GM23248 (cell line): Measurements from ENCODE around the gene TCF12. TPM values are rescaled to one million over a fixed set of nuclear protein-coding genes. Genes with fewer than 3 reads are reported as not detected.

Experiments used
- DNase-seq: peaks from one replicate; pipeline ENCODE4 v3.0.0-alpha.2; 2015
- H2AFZ ChIP-seq: fragments of 200-600 bp; sonication (generic); 2 replicates; pipeline ENCODE4 v1.6.1; 2016; ENCODE audit warnings: antibody characterized with exemption
- H3F3A ChIP-seq: fragments of 200-600 bp; sonication (generic); 2 replicates; pipeline ENCODE4 v1.6.1; 2016; ENCODE audit warnings: mild to moderate bottlenecking, antibody characterized with exemption, mixed run types; ENCODE audit not compliant: insufficient read depth
- H3K27ac ChIP-seq: fragments of 200-600 bp; sonication (generic); 2 replicates; pipeline ENCODE4 v1.5.1; 2016; ENCODE audit warnings: mild to moderate bottlenecking
- H3K27me3 ChIP-seq: fragments of 200-600 bp; sonication (generic); replicated peaks from 2 replicates; pipeline ENCODE4 v1.6.1; 2016; ENCODE audit warnings: mild to moderate bottlenecking; ENCODE audit not compliant: insufficient read depth
- H3K36me3 ChIP-seq: fragments of 200-600 bp; sonication (generic); 2 replicates; pipeline ENCODE4 v1.6.1; 2016; ENCODE audit warnings: low read depth, mild to moderate bottlenecking
- H3K4me1 ChIP-seq: fragments of 200-600 bp; sonication (generic); 2 replicates; pipeline ENCODE4 v1.6.1; 2016; ENCODE audit warnings: mild to moderate bottlenecking; ENCODE audit not compliant: insufficient read depth
- H3K4me2 ChIP-seq: fragments of 200-600 bp; sonication (generic); one replicate; pipeline ENCODE4 v1.6.1; 2016; ENCODE audit warnings: mild to moderate bottlenecking; ENCODE audit not compliant: unreplicated experiment
- H3K4me3 ChIP-seq: fragments of 200-600 bp; sonication (generic); 2 replicates; pipeline ENCODE4 v1.5.1; 2016; ENCODE audit warnings: mild to moderate bottlenecking
- H3K79me2 ChIP-seq: fragments of 200-600 bp; sonication (generic); 2 replicates; pipeline ENCODE4 v1.6.1; 2016; ENCODE audit warnings: mild to moderate bottlenecking; ENCODE audit not compliant: insufficient read depth
- H3K9ac ChIP-seq: fragments of 200-600 bp; sonication (generic); 2 replicates; pipeline ENCODE4 v1.6.1; 2016; ENCODE audit warnings: mild to moderate bottlenecking
- H3K9me2 ChIP-seq: fragments of 200-600 bp; sonication (generic); 2 replicates; pipeline ENCODE4 v1.6.1; 2016; ENCODE audit warnings: mixed run types, mild to moderate bottlenecking, moderate library complexity; ENCODE audit not compliant: insufficient read depth
- H3K9me3 ChIP-seq: fragments of 200-600 bp; sonication (generic); one replicate; pipeline ENCODE4 v1.6.1; 2017; ENCODE audit warnings: low read depth
- H4K20me1 ChIP-seq: fragments of 200-600 bp; sonication (generic); 2 replicates; pipeline ENCODE4 v1.6.0; 2016; ENCODE audit not compliant: insufficient read depth
- EZH2 ChIP-seq: fragments of 200-600 bp; sonication (generic); IDR thresholded peaks from 2 replicates; pipeline ENCODE4 v1.6.1; 2018; ENCODE audit warnings: antibody characterized with exemption, mild to moderate bottlenecking; ENCODE audit not compliant: insufficient read depth, poor library complexity, severe bottlenecking
- EZH2phosphoT487 ChIP-seq: fragments of 200-600 bp; sonication (generic); IDR thresholded peaks from 2 replicates; pipeline ENCODE4 v1.6.1; 2018; ENCODE audit warnings: antibody characterized with exemption, moderate library complexity, mild to moderate bottlenecking, low read depth; ENCODE audit not compliant: insufficient read depth
- WGBS, 2 experiments: methylation state at CpG; one replicate each; pipeline ENCODE4 v1.1.6; 2015 to 2017; ENCODE audit warnings: low lambda C conversion rate in 2 of 2, low coverage in 1 of 2; ENCODE audit errors: missing lambda C conversion rate in 2 of 2; 5-methylcytosine and 5-hydroxymethylcytosine counted together
- in situ Hi-C: fragments of 300-500 bp; cut with MboI; formaldehyde crosslinking; loops from 2 replicates; pipeline ENCODE4 v1.15.0; 2020
- polyA plus RNA-seq: library from polyadenylated mRNA; unstranded; fragments of >200 nt; fragmentation: Nextera tagmentation; extraction: Ambion mirVana; gene quantifications from 2 replicates; pipeline ENCODE4 v1.2.1, GENCODE V29; 2016
- total RNA-seq: library from RNA; depleted of rRNA; stranded (reverse); fragments of >200 nt; shearing (Covaris generic); gene quantifications from 2 replicates; pipeline ENCODE4 v1.2.3, GENCODE V29; 2014

The TCF12 gene
- total and polyA plus RNA-seq, 2 experiments from 2014 or later = 53.6 to 58.6 TPM

- H3K9me3 ChIP-seq = no peaks in the 10 kb centered on the region
- H3K27ac ChIP-seq = no peak overlapping the region
- H3F3A ChIP-seq = no peaks in the 10 kb centered on the region
- no peaks in the 10 kb centered on the region for H4K20me1 ChIP-seq
- no peak overlapping the region for H2AFZ ChIP-seq
- no peak overlapping the region for H3K4me3 ChIP-seq
- DNase-seq = no peak
- WGBS, 2 experiments = 73 to 75% methylated on average over 6 of the region's 6 CpGs
- TF ChIP-seq EZH2phosphoT487 (no peak), EZH2 (no peak)
- no peak overlapping the region for H3K9ac ChIP-seq
- H3K36me3 ChIP-seq = peaks cover 26% of the 10 kb centered on the region
- no peak overlapping the region for H3K4me2 ChIP-seq
- no peaks in the 10 kb centered on the region for H3K27me3 ChIP-seq
- in situ Hi-C loops = no loop called here
- peaks cover 14% of the 10 kb centered on the region for H3K4me1 ChIP-seq
- peaks cover 15% of the 10 kb centered on the region; the same call in 1 of the 2 replicates for H3K79me2 ChIP-seq
- H3K9me2 ChIP-seq = no peaks in the 10 kb centered on the region
These were observed 341.2 kb downstream of the TCF12 start for GRCh38 chr15:57259568-57260040.

DNA sequence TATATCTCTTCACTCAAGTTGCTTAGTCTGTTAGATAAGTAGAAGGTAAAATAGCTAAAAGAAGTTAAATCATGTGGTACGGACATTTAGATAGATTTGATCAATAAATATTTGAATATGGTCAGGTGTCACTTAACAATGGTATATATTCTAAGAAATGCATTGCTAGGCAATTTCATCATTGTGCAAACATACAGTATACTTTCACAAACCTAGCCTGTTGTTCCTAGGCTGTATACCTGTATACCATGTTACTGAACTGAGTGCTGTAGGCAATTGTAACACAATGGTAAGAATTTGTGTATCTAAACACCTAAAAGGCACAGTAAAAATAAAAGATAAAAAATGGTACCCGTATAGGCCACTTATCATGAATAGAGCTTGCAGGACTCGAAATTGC is 345.1 kb downstream of the TCF12 start:
- no peak overlapping the region for H3K4me2 ChIP-seq
- H3K79me2 ChIP-seq = peaks cover 11% of the 10 kb centered on the region; the same call in 1 of the 2 replicates
- H3K9ac ChIP-seq = no peak overlapping the region
- DNase-seq = no peak
- H2AFZ ChIP-seq = no peak overlapping the region
- peaks cover 41% of the 10 kb centered on the region for H3K36me3 ChIP-seq
- H3K9me2 ChIP-seq = no peaks in the 10 kb centered on the region
- TF ChIP-seq EZH2phosphoT487 (no peak), EZH2 (no peak)
- H3K4me1 ChIP-seq = peaks cover 14% of the 10 kb centered on the region
- no peaks in the 10 kb centered on the region for H3F3A ChIP-seq
- in situ Hi-C loops = no loop called here
- no peaks in the 10 kb centered on the region for H3K9me3 ChIP-seq
- no peaks in the 10 kb centered on the region for H3K27me3 ChIP-seq
- H3K4me3 ChIP-seq = no peak overlapping the region
- H3K27ac ChIP-seq = no peak overlapping the region
- H4K20me1 ChIP-seq = no peaks in the 10 kb centered on the region
- WGBS, 2 experiments = 95 to 99% methylated on average over 3 of the region's 3 CpGs

DNA sequence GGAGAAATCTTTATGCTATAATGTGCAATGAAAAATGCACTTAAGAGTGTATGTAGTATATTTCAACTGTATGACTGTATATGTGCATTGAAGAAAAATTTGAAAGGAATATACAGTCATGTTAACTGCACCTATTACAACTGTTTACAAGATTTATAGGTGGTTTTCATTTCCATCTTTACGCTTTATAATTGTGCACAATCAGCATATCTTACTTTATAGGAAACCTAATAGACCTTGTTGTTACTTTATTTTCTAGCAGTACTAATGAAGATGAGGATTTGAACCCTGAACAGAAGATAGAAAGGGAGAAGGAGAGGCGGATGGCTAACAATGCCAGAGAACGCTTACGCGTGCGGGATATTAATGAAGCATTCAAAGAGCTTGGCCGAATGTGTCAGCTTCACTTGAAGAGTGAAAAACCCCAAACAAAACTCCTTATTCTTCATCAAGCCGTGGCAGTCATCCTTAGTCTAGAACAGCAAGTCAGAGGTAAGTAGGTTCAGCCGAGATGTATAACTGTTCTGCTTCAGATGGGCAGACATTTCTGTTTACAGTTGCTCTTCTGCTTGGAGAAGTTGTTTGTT is 354.4 kb downstream of the TCF12 start:
- peaks cover 22% of the 10 kb centered on the region for H3K36me3 ChIP-seq

DNA sequence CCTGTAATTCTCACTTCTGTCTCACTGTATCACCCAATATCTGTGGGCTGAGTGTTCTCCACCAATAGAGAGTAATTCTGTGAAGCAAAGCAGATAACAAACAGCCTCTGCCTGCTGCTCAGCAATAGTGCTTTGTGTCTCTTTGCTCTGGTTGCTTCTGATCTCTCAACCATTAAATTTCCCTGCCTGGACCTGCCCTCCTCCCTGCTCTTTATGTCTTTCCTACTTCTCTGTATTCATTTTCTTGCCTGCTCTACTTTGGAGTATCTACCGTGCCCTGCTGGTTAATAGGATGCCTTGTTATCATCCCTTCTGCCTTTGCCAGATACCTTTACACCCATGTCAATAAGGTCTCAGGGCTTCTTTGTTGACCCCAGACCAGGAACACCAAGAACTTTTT is 355.0 kb downstream of the TCF12 start:
- Histone ChIP-seq H3K9ac (no peak overlapping the region), H3K27me3 (no peaks in the 10 kb centered on the region), H3K9me2 (no peaks in the 10 kb centered on the region), H2AFZ (no peak overlapping the region), H3K4me3 (no peak overlapping the region), H3F3A (no peaks in the 10 kb centered on the region), H3K79me2 (peaks cover 17% of the 10 kb centered on the region; the same call in 1 of the 2 replicates), H3K27ac (no peak overlapping the region), H4K20me1 (no peaks in the 10 kb centered on the region), H3K36me3 (peaks cover 22% of the 10 kb centered on the region), H3K4me2 (no peak overlapping the region), H3K9me3 (no peaks in the 10 kb centered on the region), H3K4me1 (no peaks in the 10 kb centered on the region)
- in situ Hi-C loops = no loop called here
- 58 to 63% methylated on average over 1 of the region's 1 CpG for WGBS, 2 experiments
- TF ChIP-seq EZH2phosphoT487 (no peak), EZH2 (no peak)
- no peak for DNase-seq

More for the DNA sequence above, 354.4 kb downstream of the TCF12 start:
- no peaks in the 10 kb centered on the region for H3K9me3 ChIP-seq
- no peak overlapping the region for H3K4me2 ChIP-seq
- no peaks in the 10 kb centered on the region for H3K9me2 ChIP-seq
- H4K20me1 ChIP-seq = no peaks in the 10 kb centered on the region
- DNase-seq = no peak
- H3K4me3 ChIP-seq = no peak overlapping the region
- H3K27ac ChIP-seq = no peak overlapping the region
- H3K27me3 ChIP-seq = no peaks in the 10 kb centered on the region
- TF ChIP-seq EZH2phosphoT487 = no peak
- TF ChIP-seq EZH2 = no peak
- no peak overlapping the region for H3K9ac ChIP-seq
- H3F3A ChIP-seq = no peaks in the 10 kb centered on the region
- H3K4me1 ChIP-seq = no peaks in the 10 kb centered on the region
- H2AFZ ChIP-seq = no peak overlapping the region
- peaks cover 19% of the 10 kb centered on the region; the same call in 1 of the 2 replicates for H3K79me2 ChIP-seq
- WGBS, 2 experiments = 89 to 90% methylated on average over 9 of the region's 9 CpGs
- in situ Hi-C loops = no loop called here
